T follicular helper cell (primary cell): Measurements from ENCODE around the gene TMEM97.
"Not testable (repeated sequence)": the region's sequence is repeated elsewhere in the genome, so short reads cannot be mapped to it uniquely, and the experiment has no call there.

Source experiments
- DNase-seq: peaks from one replicate; pipeline ENCODE4 v3.0.0-alpha.2; 2020; ENCODE audit warnings: low read depth

Gene TMEM97

GRCh38 chr17:28338056-28338768 is 19.2 kb downstream of the TMEM97 start:
- DNase-seq, result no peak

- not testable (repeated sequence) for DNase-seq
These were observed 19.8 kb downstream of the TMEM97 start for GRCh38 chr17:28338769-28339212.

- no peak for DNase-seq
These were observed 20.4 kb downstream of the TMEM97 start for GRCh38 chr17:28339431-28339830.

- no peak for DNase-seq
These were observed 21.4 kb downstream of the TMEM97 start for GRCh38 chr17:28340374-28340773.

- no peak for DNase-seq
These were observed 22.5 kb downstream of the TMEM97 start for GRCh38 chr17:28341516-28341915.

- DNase-seq, result no peak
These were observed 23.3 kb downstream of the TMEM97 start for GRCh38 chr17:28342313-28342712.

GRCh38 chr17:28343491-28343932 is 24.5 kb downstream of the TMEM97 start:
- no peak for DNase-seq

- no peak for DNase-seq
These were observed 25.0 kb downstream of the TMEM97 start for GRCh38 chr17:28344011-28344410.

GRCh38 chr17:28344435-28344901 is 25.5 kb downstream of the TMEM97 start:
- no peak for DNase-seq

- no peak for DNase-seq
These were observed 26.6 kb downstream of the TMEM97 start for GRCh38 chr17:28345419-28346198.

GRCh38 chr17:28346199-28346580 is 27.2 kb downstream of the TMEM97 start:
- DNase-seq, result no peak

- DNase-seq, result no peak
These were observed 27.8 kb downstream of the TMEM97 start for GRCh38 chr17:28346746-28347246.

GRCh38 chr17:28347261-28347891 is 28.4 kb downstream of the TMEM97 start:
- DNase-seq, result no peak

GRCh38 chr17:28348979-28349378 is 30.0 kb downstream of the TMEM97 start:
- no peak for DNase-seq

GRCh38 chr17:28350271-28350670 is 31.3 kb downstream of the TMEM97 start:
- DNase-seq, result no peak

GRCh38 chr17:28357061-28357900 is 38.3 kb downstream of the TMEM97 start, which contains the start of gene POLDIP2:
Gene POLDIP2, minus strand, starts transcription at chr17:28357527. Its CDS starts 79 bp downstream, at chr17:28357448.
- DNase-seq, result peak; percentile 92

- DNase-seq, result no peak
These were observed 38.8 kb downstream of the TMEM97 start for GRCh38 chr17:28357901-28358197.

- DNase-seq, result no peak
These were observed 44.2 kb downstream of the TMEM97 start for GRCh38 chr17:28363186-28363585.

- no peak for DNase-seq
These were observed 45.0 kb downstream of the TMEM97 start for GRCh38 chr17:28363776-28364650.

GRCh38 chr17:28364665-28365363 is 45.8 kb downstream of the TMEM97 start, which contains the start of gene SEBOX:
Gene SEBOX, minus strand, starts transcription at chr17:28365199. Its CDS starts 48 bp downstream, at chr17:28365151.
- DNase-seq, result no peak
